Bone marrow (tissue), 2 donors: ENCODE data around the gene SREBF1.

Source experiments
- DNase-seq, 2 donors: peaks; one replicate each; lab custom pipeline; 2025; lab: John Stamatoyannopoulos, UW

The SREBF1 gene

DNA sequence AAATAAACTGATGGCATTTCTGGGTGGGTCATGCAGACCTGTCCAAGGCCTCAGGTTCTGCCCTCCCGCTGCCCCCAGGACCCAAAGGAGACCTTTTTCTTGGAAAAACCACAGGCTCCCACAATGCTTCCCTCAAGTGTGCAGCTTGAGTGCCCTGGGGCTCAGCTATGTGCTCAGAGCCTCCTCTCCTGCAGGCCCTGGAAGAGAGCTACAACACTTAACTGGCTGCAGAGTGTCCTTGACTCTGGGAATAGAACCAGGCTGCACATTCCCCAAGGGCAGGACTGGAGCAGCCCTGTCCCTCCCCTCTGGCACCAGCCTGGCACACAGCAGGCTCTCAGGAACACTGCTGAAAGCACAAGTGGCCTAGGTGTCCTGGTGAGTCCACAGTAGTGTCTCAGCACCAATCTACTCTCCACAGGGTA lies 4.8 kb upstream of the SREBF1 start:
- DNase-seq, result no peak

DNA sequence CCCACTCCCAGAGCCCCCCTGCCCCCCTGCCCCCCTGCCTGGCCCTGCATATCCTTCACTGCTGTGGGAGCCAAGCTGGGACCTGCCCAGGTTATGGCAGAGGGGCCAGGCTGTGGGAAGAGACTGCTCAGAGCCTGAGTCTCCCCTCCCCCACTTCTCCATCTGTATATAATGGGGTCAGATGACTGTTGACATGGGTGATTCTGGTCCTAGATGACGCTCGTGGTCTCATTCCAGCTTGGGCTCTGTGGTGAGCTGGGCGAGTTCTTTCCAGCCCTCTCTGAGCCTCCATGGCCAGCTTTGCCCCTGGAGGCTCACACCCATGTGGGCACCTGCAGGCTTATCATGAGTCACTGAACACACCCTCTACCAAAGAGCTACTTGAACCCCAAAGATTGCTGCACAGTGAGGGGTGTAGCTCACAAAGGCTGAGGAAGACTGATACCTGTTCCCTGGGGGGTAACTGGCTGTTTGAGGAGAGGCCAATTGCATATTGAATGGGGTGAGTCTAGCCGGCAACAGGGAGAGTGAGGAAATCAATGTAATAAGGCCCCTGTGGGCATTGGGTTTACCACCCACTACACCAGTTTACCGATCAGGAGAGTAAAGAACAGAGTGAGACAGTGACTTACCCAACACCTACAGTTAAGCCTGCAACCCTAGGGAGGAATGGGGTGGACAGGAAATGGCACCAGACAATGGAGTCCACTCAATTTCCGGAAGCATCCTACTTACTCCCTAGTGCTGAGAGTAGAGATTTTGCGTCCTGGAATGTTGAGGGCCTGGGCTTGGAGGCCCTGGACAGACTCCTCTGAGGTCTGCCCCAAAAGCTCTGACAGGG lies 4.2 kb upstream of the SREBF1 start:
- no peak for DNase-seq

DNA sequence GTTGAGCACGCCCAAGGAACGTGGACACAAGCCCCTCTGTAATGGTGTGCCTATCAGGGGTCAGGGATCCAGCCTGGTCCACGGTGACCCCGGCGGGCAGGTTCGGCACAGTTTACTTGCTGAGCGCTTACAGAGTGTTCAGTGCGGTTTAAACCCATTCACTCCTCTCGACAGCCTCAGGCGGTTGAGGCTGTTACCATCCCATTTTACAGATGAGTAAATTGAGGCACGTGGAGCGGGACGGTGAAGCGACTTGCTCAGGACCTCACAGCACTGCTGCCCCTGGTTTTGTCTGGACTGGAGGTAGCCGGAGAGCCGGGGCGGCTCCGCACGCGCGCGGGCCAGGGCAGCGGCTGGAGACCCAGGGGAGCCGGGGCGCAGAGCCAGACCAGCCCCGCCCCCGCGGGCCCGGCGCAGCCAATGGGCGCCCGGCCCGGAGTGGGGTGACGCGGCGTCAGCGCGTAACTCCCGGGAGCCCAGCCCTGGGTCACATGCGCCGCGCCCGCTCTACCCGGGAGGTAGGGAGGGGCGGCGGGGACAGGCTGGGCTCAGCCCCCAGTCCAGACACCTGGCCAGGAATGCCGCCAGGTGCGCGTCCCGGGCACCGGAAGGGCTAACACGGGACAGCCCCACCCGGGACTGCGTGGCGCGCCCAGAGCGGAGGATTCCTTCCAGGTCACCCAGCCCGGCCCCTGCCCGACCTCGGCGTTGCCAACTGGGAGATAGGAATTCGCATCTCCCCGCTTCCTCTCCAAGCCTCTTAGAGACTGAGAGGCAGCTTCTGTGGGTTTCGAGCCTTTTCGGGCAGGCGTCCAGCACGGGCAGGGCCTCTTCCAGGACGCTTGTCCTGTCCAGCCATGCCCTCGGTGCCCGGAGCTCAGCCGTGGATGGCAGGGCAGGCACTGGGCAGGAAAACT lies 3.3 kb upstream of the SREBF1 start:
- DNase-seq, result peak; percentile 26 to 63

DNA sequence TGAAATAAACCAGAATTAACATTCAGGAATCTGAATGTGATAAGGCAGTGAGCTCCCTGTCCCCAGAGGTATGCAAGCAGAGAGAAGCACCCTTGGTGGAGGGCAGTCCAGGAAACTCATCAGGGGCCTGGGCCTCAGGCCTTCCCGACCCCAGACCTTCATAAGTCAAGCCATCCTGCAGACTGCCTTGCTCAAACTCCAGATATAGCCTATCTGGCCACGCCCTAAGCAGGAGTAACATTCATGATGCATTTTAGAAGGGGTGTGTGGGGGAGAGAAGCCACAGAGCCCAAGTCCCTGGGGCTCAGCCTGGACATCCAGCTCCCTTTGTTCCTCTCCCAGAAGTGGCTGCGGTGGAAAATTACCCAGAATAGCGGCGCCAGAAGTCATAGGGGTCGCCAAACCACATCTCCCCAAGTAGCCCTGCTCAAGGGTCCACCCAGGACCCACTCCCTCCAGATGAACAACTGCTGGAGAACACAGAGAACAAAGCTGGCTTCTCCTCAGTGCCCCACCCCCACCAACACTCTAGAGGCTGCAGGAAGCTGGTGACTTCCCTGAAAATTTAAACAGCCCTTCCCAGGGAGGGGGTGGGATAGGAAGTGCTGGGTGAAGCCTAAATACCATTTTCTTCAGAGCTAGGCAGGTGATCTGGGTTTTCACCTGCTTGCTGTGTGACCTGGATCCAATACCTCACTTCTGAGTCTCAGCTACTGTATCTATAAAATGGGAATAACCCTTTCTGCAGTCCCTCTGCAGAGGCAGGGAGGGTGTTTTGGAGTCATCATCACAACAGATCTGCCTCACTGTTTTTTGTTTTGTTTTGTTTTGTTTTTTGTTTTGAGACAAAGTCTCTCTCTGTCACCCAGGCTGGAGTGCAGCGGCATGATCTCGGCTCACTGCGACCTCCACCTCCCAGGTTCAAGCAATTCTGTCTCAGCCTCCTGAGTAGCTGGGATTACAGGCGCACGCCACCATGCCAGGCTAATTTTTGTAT lies 1.5 kb upstream of the SREBF1 start:
- DNase-seq, result no peak

DNA sequence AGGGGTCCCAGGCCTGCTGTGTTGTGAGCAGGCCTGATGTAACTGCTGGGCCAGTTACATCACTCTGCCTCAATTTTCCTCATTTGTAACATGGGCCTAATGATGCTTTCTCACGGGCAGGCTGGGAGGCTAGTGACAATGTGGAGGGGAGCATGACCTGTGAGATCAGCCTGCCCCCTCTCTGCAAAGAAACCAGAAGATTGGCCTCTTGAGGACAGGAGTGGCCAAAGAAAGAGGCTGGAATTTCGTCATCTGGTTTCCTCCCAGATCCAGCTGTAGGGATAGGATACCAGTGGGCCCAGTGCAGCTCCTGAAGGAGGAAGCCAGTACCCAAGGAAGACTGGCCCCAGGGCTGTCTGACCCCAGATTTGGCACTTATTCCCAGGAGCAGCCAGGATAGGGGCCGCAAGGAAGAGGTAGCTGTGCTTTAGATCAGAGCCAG lies 615 bp upstream of the SREBF1 start:
- no peak for DNase-seq

DNA sequence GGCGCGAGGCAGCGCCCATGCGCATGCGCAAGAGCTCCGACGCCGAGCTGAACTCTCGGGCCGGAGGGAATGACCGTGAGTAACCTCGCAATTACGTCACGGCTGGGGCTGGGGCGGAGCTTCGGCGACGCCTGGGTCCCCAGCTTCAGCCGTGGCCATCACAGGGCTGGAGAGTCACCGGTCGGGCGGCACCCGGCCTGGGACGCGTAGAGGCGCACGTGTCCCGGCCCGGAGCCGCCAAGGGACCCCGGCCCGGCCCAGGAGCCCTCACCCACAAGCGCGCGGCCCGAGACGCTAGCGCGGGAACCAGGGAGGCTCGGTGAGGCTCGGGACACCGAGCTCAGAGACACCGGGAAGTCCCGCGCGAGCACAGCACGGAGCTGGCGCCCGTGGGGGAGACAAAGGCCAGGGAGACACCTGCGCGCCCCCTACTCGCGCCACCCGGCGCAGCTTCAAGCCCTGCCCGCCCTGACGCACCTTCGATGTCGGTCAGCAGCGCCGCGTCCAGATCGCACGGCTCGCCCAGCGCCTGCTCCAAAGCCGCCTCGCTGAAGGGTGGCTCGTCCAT lies 452 bp downstream of the SREBF1 start:
- peak; percentile 64 to 94 for DNase-seq

DNA sequence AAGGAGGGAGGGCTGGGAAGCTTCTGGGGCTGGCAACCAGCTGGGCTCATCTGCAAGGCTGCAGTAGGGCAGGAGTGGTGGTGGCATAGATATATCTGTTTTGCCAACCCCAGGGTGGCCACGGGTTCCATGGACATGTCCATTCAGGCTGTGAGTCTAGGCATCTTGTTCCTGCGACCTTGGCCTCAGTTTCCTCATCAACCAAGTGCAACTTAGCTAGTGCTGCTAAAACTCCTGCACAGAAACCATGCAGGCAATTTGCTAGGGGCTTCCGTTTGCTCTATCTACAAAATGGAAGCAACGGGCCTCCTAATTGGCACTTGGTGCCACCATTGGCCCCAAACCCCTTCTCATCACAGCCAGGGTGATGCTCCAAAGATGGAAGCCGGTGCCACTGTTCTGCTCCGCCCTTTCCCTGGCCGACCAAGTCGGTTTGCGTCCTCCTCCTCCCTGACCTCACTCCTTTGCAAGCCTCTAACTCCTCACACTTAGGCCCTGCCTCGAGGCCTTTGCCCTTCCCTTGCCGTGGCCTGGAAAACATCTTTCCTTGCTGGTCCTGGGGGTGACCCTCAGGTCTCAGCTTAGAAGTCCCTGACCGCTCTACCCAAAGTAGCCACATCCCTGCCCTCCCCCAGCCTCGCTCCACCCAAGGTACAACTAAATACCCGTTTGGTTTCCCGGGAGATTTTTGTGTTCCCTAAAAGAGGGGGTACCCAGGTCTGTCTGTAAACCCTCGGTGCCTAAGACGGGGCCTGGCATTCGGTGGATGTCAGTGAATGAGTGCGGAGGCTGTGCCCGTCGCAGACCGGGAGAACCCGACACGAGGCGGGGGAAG lies 1.2 kb downstream of the SREBF1 start:
- DNase-seq, result no peak

DNA sequence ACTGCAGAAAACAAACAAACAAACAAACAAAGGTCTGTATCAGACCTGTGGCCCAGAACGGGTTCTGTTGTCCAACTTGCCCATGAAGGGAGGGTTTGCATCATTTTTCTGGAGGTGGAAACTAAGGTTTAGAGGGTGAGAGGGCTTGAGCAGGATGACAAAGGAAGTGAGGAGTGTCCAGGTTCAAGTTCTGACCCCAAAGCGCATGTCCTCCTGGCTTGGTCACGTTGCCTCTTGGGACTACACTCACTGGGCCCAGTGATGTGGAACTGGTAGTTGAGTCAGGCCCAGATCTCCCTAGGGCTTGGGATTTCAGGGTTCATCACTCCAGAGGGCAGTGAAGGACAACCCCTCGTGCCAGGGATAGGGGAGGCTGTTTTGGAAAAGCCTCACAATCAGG lies 1.8 kb downstream of the SREBF1 start:
- DNase-seq, result no peak

DNA sequence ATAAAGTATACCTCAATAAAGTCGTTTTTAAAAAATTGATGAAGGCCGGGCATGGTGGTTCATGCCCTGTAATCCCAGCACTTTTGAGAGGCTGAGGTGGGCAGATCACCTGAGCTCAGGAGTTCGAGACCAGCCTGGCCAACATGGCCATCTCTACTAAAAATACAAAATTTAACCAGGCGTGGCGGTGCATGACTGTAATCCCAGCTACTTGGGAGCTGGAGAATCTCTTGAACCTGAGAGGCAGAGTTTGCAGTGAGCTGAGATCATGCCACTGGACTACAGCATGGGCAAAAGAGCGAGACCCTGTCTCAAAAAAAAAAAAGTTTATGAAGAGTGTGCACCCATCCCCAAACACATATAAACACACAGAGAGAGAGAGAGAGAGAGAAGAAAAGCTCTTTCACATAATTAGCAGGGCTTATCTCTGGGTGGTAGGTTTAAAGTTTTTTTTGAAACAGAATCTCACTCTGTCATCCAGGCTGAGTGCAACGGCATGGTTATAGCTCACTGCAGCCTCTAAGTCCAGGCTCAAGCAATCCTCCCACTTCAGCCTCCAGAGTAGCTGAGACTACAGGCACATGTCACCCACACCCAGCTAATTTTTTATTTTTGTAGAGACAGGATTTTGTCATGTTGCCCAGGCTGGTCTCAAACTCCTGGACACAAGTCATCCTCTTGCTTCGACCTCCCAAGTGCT lies 3.0 kb downstream of the SREBF1 start:
- no peak for DNase-seq

DNA sequence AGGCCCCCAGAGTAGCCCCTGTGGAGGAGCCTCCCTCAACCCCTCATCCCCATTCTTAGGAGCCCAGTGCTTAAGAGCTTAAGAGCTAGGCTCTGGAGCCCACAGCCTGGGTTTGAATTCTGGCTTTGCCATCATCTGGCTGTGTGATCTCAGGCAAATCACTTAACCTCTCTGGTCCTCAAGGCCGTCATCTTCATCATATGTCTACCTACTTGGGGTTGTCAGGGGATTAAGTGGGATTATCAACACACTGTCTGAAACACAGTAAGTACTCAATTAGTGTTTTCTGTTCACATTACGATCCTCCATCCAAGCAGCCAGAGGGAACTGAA lies 4.8 kb downstream of the SREBF1 start:
- DNase-seq, result no peak

DNA sequence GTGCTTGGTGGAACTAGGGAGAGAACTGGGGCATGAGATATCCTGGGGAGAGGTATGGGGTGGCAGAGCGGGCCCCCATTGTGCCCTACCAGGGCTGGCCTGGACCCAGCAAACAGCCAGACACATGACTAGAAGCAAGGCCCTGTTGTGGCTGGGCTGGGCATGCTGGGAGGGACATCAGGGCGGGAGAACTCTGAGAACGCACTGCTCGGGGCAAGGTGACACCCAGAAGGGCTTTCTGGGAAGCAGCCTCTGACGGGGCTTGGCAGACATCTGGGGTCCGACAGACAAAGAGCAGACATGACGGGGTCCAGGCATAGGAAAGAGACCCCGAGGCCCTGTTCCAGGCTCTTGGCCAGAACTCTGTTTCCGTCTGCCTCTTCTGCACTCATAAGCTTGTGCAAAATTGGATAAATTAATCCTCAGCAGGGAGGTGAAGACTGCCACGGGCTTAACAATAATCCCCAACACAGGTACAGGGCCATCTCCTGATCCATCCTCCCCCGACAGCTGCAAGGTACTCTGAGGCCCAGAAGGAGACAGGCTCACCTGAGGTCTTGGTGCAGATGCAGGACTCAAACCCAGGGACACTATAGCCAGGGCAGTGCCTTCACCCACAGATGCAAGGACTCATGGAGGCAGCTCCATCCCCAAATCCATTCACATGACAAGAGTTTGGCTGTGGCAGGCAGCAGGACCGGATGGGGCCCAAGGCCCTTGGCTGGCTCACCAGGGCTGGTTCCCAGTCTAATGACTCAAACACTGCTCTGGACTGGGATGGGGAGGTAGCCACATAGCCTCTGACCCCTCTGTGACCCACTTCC lies 5.4 kb downstream of the SREBF1 start:
- no peak for DNase-seq

DNA sequence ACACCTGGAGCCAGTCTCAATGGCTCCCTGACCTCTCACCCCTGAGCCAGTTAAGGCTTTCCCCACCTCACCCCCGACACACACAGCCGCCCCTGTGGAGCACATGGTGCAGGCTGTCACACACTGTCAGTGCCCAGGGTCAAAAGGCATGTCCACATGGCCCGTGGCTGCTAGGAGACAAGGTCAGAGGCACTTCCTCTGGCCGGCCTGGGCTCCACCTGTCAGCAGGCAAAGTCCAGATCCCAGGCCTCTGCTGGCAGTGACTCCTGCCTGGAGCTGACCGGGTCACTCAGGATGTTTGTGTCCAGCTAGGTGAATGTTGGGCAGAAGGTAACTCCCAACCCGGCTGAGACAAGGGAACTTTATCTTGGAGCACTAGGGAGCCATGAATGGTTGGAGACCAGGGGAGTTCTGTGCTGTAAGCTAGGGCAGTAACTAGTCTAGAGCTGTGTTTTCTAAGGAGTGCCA lies 6.0 kb downstream of the SREBF1 start:
- DNase-seq, result no peak

DNA sequence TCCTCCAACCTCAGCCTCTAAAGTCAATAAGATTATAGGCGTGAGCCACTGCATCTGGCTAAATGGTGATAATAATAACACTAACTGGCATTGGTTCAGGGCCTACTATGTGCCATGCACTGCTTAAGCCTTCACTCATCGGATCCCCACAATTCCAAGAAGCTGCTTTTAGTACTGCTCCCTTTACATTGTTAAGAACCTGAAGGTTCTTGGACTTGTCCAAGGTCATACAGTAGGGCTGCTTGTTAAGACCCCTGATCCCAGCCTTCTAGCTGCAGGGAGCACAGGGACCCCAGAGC lies 6.6 kb downstream of the SREBF1 start:
- no peak for DNase-seq

DNA sequence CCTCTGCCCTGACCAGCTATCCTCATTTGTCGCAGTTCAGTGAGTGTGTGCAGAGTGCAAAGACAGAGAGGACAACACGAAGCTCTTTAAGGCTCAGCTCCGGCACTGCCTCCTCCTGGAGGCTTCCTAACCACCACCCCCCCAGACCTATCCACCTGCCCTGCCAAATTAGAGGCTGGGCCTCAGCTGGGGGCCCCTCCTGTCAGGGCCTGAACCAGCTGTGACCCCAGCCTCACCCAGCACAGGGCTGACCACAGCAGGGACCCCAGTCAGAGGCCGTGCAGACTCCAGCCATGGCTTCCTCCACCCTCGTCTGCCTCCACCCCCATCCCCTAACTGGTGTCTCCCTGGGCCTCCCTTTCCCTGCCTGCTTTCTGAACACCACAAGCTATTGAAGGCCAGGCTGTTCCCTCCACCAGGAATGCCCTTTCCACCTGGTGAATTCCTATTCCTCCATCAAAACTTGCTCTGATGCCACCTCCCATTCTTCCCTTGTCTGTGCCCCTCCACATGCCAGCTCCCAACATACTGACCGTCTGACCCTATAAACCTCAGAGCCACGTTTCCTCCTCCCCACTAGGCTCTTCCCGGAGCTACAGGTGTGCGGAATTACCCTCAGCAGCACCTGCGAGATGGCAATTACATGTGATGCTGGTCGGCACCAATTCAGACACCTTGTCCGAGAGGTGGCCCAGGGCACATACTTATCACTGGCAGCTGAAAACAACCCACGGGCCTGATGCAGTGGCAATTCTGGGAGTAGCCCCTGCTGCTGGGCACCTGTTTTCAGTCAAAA lies 8.8 kb downstream of the SREBF1 start:
- no peak for DNase-seq

DNA sequence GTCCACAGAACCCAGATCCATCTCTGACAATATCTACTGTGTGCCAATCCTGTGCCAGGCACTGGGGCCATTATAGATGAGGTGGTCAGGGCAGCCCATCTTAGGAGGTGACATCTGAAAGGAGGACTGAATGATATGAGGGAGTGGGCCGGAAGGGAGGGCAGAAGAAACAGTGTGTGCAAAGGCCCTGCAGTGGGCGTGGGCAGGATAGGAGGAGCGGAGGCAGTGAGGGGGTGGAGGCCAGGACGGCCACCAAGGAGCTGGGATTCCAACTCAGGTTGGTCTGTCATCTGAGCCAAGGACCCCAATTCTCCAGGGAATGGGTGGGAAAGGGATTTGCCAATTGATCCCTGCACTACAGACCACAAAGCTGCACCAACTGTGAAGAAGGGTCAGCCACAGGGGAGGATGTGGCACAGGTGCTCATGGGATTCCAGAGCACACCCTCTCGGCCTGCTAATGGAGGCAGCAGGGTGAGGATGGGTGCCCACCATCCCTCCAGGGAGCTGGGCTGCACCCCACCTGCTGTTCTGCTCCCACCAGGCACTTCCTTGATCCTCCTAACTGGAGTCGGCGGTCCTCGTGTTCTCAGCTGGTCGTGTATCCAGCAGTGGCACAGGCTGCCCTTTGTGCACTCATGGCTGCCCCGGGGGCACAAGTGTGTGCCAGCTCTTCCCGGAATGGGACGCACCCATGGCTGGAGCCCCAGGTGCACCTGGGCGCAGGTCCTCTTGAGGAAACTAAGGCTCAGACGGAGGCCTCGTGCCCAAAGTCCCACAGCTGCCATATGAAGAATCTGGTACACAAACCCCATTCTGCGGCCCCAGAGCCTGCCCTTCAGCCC lies 9.6 kb downstream of the SREBF1 start:
- DNase-seq, result no peak

DNA sequence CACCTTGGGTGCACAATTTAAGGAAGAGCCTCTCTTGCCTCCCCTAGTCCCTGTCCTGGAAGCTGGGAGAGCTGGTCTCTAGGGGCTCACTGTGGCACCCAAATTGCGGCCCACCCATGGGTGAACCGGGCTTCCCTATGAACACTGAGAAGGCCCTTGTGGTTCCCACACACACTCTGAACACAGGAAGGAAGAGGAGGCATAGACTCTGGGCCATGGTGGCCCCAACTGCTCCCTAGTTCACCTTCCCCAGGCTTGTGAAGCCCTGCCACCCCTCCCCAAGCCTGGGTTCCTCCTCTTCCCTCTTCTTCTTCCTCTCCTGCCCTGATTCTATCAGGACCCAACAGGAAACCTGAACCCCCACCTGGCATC lies 10.5 kb downstream of the SREBF1 start:
- DNase-seq, result no peak

DNA sequence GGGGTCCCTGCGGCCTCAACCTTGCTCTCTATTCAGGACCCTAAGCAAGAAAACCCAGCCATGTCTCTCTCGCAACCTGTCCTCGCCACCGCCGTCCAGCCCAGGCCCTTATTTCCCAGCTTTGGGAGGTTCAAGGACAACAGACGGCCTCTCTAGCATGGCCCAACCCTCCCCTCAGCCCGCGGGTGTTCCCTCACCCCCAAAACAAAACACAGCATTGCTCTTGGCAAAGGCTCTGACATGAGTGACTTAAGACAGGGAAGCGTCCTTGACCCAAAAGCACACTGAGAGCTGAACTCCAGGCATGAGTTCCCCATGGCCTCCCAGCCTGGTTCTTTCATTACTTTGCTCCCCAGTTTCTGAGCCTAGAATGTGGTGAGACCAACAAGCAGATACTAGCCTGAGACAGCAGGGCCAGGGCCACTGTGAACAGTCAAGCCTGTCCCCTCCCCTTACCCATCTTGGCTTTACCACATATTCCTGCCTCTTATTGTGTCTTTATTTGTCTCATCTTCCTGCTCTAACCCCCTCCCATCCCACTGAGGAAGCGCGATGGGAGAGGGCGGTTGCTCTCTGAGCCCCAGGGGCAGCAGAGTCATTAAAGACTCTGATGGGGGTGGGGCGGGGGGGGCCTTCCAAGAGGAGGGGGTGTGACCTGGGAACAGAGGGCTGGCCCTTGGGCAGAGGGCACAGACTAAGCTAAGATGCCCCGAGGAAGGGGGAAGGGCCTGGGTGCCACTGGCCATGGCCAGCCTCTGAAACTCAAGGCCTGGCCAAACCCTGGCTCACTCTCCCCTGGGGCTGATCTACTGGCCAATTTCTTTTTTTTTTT lies 11.8 kb downstream of the SREBF1 start:
- no peak for DNase-seq
